Ecto neural progenitor cell (in vitro differentiated cells): ENCODE measurements around the gene CD5L.

ENCODE experiments used
- DNase-seq: peaks from one replicate; pipeline ENCODE4 v3.0.0-alpha.2; 2018; ENCODE audit warnings: low spot score

Gene CD5L

DNA sequence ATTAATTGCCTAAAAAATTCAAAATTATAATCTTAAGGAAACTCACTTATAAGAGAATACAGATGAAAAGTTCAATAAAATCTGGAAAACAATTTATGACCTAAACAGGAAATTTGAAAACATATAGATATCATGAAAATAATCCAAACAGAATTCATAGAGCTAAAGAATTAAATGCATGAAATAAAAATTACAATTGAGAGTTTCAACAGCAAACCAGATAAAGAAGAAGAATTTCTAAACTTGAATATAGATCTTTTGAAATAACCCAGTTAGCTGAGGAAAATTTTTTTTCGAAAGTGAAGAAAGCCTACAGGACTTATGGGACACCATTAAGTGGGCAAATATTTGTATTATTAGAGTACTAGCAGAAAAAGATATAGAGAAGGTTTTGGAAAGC lies 28.3 kb downstream of the CD5L start:
- no peak for DNase-seq

DNA sequence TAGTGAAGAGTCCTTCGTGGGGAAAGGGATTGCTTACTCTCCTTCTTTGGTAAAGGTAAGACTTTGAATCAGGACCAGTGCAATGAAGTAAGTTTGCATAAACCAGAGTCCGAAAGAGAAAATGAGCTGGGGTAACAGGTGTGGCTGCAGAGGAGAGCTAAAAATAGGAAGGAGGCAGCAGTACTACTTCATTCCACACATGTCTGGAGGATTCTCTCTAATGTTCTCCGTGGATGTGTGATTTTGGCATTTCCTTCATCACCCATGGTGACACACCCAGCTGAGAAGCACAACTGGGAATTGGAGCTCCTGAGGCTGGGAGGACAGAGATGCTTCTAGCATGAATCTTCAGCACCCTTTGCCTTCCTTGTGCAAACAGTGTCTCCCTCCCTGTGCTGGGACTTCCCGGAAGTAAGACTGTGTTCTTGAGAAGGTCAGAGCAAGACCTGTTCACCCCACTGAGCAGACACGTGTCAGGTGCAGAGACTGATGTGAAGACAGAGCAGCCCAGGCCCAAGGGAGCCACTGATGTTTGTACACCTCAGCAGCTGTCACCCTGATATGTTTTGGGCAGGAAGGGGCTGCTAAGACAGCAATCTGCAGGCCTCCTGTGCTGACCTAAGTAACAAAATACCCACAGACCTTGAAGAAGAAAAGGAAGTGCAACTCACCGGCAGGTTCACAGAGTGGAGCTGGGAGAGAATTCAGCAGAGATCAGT lies 35.0 kb downstream of the CD5L start:
- no peak for DNase-seq

DNA sequence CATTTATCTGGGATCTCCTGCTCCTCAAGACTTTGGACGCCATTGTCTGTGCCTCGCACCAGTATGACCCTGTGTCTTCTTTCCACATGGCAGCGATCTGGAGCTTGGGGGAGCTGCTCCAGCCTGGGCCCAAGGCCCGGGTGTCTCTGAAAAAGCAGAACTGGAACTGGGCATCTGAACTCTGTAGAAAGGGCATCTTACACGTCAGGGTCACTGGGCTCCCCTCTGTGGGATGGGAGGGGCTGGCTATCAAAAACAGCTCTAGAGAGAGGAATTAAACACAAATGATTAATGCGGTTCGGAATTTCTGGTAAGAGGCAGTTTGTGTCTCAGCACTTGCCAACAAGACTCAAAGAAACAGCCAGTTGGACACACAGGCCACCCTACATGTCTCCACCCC lies 37.8 kb downstream of the CD5L start:
- no peak for DNase-seq

DNA sequence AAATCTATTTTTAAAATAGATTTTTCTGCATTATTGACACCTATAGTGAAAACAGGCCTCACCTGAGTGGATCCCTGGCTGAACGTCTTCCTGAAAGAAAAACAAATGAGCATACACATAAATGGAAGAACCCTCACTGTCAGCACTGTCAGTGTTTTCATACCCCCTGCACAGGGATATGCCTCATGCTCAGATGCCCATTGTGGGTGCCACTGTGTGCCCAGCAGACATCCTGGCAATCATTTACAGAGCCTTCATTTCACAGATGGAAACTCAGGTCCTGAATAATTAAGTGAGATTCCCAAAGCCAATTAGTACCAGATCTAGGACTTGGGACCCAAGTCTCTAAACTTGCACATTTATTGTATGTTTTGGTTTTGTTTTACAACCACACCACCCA lies 41.6 kb downstream of the CD5L start:
- no peak for DNase-seq

GRCh38 chr1:157798211-157798610 lies 43.4 kb downstream of the CD5L start:
- no peak for DNase-seq

- no peak for DNase-seq
These were observed 56.4 kb downstream of the CD5L start for GRCh38 chr1:157785248-157785647.

DNA sequence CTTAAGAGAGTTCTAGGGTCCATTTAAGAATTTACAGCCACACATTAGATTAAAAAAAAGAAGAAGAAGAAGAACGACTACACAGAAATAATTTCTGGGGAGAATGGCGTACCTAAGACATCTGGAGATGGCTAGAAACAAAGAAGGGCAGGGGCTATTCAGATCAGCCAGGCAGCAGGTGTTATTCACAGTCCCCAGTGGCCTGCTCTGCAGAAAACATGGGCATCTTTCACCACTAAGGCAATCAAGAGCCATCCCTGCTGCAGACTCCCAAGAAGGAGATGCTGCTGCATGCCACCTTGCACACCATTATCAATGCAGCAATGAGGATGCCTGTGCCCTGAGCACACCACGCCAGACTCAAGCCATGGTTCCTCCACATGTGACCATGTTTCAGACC lies 56.8 kb downstream of the CD5L start:
- no peak for DNase-seq

- no peak for DNase-seq
These were observed 58.7 kb downstream of the CD5L start for GRCh38 chr1:157782931-157783330.

DNA sequence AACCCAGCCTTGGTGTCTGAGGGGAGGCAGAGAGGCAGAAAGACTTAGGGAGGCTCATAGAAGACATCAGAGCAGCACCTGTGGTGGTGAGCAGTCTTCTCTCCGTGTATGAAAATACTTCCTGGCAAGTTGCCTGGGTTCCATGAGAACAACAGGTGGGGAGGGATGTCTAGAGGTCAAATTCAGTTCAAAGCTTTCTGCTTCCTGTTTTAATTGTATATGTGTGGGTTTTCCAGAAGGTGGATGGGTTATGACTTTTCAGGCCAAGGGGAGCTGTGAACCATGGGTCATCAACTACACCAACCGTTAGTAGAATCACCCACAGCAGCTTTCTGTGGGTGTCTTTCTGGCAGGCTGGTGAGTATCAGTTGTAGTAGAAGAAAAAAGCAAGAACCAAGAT lies 60.6 kb downstream of the CD5L start:
- DNase-seq, result no peak
